T-cell (primary cell): ENCODE data around the gene CAMKK2. TPM values are rescaled to one million over a fixed set of nuclear protein-coding genes. Genes with fewer than 3 reads are reported as not detected.
A peak's percentile ranks its signal among the peaks of the same experiment; 100 is the strongest.
"Not testable (repeated sequence)": the region's sequence is repeated elsewhere in the genome, so short reads cannot be mapped to it uniquely, and the experiment has no call there.

ENCODE experiments used
- ATAC-seq, 4 experiments: fragments of 200-7000 bp in 3 of 4; fragments of 150-1000 bp in 1 of 4; cut with Tn5 transposase; replicated peaks in 1 of 4; 1 replicate in 3 of 4; 2 replicates in 1 of 4; pipeline ENCODE4 v1.10.0; 2021; ENCODE audit warnings: moderate library complexity in 3 of 4, mild to moderate bottlenecking in 2 of 4, moderate number of reproducible peaks in 1 of 4
- CTCF ChIA-PET, 2 donors: fragments of 300-600 bp; sonication (Branson Sonifier 250); formaldehyde crosslinking; loops; one replicate each; lab custom pipeline; 2022; ENCODE audit warnings: antibody characterized with exemption in 2 of 2; lab: Charles Lee
- POLR2A ChIA-PET, 2 donors: fragments of 300-600 bp; sonication (Branson Sonifier 250); formaldehyde crosslinking; loops; one replicate each; lab custom pipeline; 2022; ENCODE audit warnings: antibody characterized with exemption in 2 of 2; lab: Charles Lee
- DNase-seq, 35 experiments: peaks; one replicate each; pipeline versions ENCODE4 v3.0.0 to v3.0.0-alpha.2; 2013 to 2023
- H3K27ac ChIP-seq: one replicate; pipeline ENCODE4 v1.5.1; 2013; ENCODE audit warnings: low read length
- H3K27me3 ChIP-seq, 2 experiments: replicated peaks in 1 of 2; 1 replicate in 1 of 2; 2 replicates in 1 of 2; pipeline versions ENCODE4 v1.6.1 to v1.7.0; 2013; ENCODE audit warnings: low read length in 1 of 2, mixed read lengths in 1 of 2; ENCODE audit not compliant: control insufficient read depth in 2 of 2, insufficient read depth in 2 of 2; ENCODE audit errors: extremely low read depth in 1 of 2
- H3K36me3 ChIP-seq, 2 donors: 1 replicate in 1 of 2; 2 replicates in 1 of 2; pipeline versions ENCODE4 v1.6.1 to v1.7.0; 2013; ENCODE audit warnings: low read length in 1 of 2; ENCODE audit not compliant: control insufficient read depth in 2 of 2, insufficient read depth in 1 of 2; ENCODE audit errors: extremely low read depth in 1 of 2
- H3K4me1 ChIP-seq, 2 experiments: 1 replicate in 1 of 2; 2 replicates in 1 of 2; pipeline versions ENCODE4 v1.6.1 to v1.7.0; 2013; ENCODE audit warnings: low read length in 2 of 2, mixed read lengths in 1 of 2; ENCODE audit not compliant: insufficient read depth in 2 of 2, control insufficient read depth in 1 of 2; ENCODE audit errors: extremely low read depth in 1 of 2
- H3K4me3 ChIP-seq, 2 donors: 1 replicate in 1 of 2; 2 replicates in 1 of 2; pipeline versions ENCODE4 v1.5.1 to v1.7.0; 2013; ENCODE audit warnings: mild to moderate bottlenecking in 2 of 2, low read length in 1 of 2, moderate library complexity in 1 of 2; ENCODE audit not compliant: control insufficient read depth in 1 of 2; ENCODE audit errors: extremely low read depth in 1 of 2
- H3K9me3 ChIP-seq: 2 replicates; pipeline ENCODE4 v1.7.0; 2013
- H3K27ac Mint-ChIP-seq, 2 donors: one replicate each; pipeline ENCODE4 v1.8.0; 2020 to 2021; ENCODE audit warnings: mild to moderate bottlenecking in 2 of 2, mixed read lengths in 2 of 2
- H3K27me3 Mint-ChIP-seq, 2 donors: one replicate each; pipeline ENCODE4 v1.8.0; 2021 to 2022; ENCODE audit warnings: mixed read lengths in 2 of 2
- H3K36me3 Mint-ChIP-seq: one replicate; pipeline ENCODE4 v1.8.0; 2021; ENCODE audit warnings: mixed read lengths
- H3K4me1 Mint-ChIP-seq, 3 donors: one replicate each; pipeline ENCODE4 v1.8.0; 2020 to 2022; ENCODE audit warnings: mixed read lengths in 3 of 3, mild to moderate bottlenecking in 1 of 3
- H3K4me3 Mint-ChIP-seq, 3 donors: one replicate each; pipeline ENCODE4 v1.8.0; 2020 to 2022; ENCODE audit warnings: mild to moderate bottlenecking in 3 of 3, mixed read lengths in 3 of 3, moderate library complexity in 3 of 3
- H3K9me3 Mint-ChIP-seq, 3 donors: one replicate each; pipeline ENCODE4 v1.8.0; 2020 to 2022; ENCODE audit warnings: mixed read lengths in 3 of 3
- WGBS: methylation state at CpG from one replicate; pipeline ENCODE4 v1.1.5; 2013; ENCODE audit warnings: missing lambda C conversion rate; ENCODE audit not compliant: insufficient coverage; 5-methylcytosine and 5-hydroxymethylcytosine counted together
- total RNA-seq, 35 experiments: library from RNA in 6 of 35; stranded (reverse) in 6 of 35; fragments of 120-200 nt in 1 of 35; gene quantifications; one replicate each; pipeline versions ENCODE4 v1.2.1 to v1.2.4 and lab custom pipeline; 2013 to 2026

The CAMKK2 gene
- total RNA-seq, 5 donors from 2014 or later (not counting 1 experiment from before 2014, with no cell fraction given) = 13.6 to 25.5 (median 19.8) TPM

- Histone ChIP-seq H3K4me3 (peak within 1 kb of the TSS; percentile 62 to 83), H3K27ac (peak within 1 kb of the TSS; percentile 90), H3K36me3 (peaks cover 0 to 8% of the 10 kb centered on the region in 2 donors), H3K27me3 (no peaks in the 10 kb centered on the region), H3K9me3 (no peaks in the 10 kb centered on the region), H3K4me1 (peaks cover 3 to 32% of the 10 kb centered on the region in 2 experiments)
- WGBS = under 1% methylated on average over 84 of the region's 97 CpGs
- H3K36me3 Mint-ChIP-seq = peaks cover 2% of the 10 kb centered on the region
- ChIA-PET CTCF (interaction anchor here in 1 of 2 donors (0.6 kb wide), 1 partner anchor 246 kb away, joined by 5 read pairs; no protein-coding TSS in a partner anchor), POLR2A (no interaction called here)
- peaks cover 29 to 38% (median 37%) of the 10 kb centered on the region in 3 donors for H3K4me1 Mint-ChIP-seq
- peak within 1 kb of the TSS; percentile 83 to 91 (median 89) for H3K4me3 Mint-ChIP-seq
- H3K27ac Mint-ChIP-seq = peak within 1 kb of the TSS; percentile 93 to 94
- ATAC-seq (peak; percentile 86 to 87 (median 86)), DNase-seq (peak; percentile 75 to 94 (median 87))
- no peaks in the 10 kb centered on the region for H3K27me3 Mint-ChIP-seq
- H3K9me3 Mint-ChIP-seq = no peaks in the 10 kb centered on the region
Measured at GRCh38 chr12:121209624-121210572, 86.6 kb downstream of the CAMKK2 start, which contains the start of gene P2RX4. Gene P2RX4, plus strand, starts transcription at chr12:121210129. Its CDS starts 36 bp downstream, at chr12:121210165.

GRCh38 chr12:121209221-121209620 lies 87.3 kb downstream of the CAMKK2 start:
- ATAC-seq = no peak
- peak overlapping the region; percentile 81 for H3K27ac ChIP-seq
- WGBS = 100% methylated on average over 8 of the region's 15 CpGs

GRCh38 chr12:121208571-121208970 lies 87.9 kb downstream of the CAMKK2 start:
- ATAC-seq, H3K4me3 ChIP-seq, H3K36me3 Mint-ChIP-seq, H3K27ac ChIP-seq, POLR2A ChIA-PET, H3K9me3 ChIP-seq, H3K27me3 Mint-ChIP-seq, DNase-seq, H3K9me3 Mint-ChIP-seq, H3K27me3 ChIP-seq, H3K36me3 ChIP-seq: not testable (repeated sequence)
- WGBS = 100% methylated on average over 6 of the region's 10 CpGs
- peak overlapping the region; percentile 73 to 89 (median 74) for H3K4me3 Mint-ChIP-seq
- CTCF ChIA-PET = interaction anchor here in 1 of 2 donors (1.0 kb wide), 1 partner anchor 28 kb away, joined by 3 read pairs; no protein-coding TSS in a partner anchor
- H3K27ac Mint-ChIP-seq = peak overlapping the region; percentile 57 to 84
- peaks cover 20 to 26% (median 25%) of the 10 kb centered on the region in 3 donors for H3K4me1 Mint-ChIP-seq
- H3K4me1 ChIP-seq = peaks cover 3 to 24% of the 10 kb centered on the region in 2 experiments

More at GRCh38 chr12:121209221-121209620, 87.3 kb downstream of the CAMKK2 start:
- CTCF ChIA-PET = no interaction called here
- H3K4me3 ChIP-seq = peak overlapping the region in 1 of 2 donors; percentile 83
- H3K36me3 ChIP-seq = peaks cover 0 to 7% of the 10 kb centered on the region in 2 donors
- Mint-ChIP-seq H3K4me3 (peak overlapping the region; percentile 73 to 89 (median 74)), H3K4me1 (peaks cover 22 to 31% (median 30%) of the 10 kb centered on the region in 3 donors), H3K27ac (peak overlapping the region; percentile 63 to 84), H3K27me3 (no peaks in the 10 kb centered on the region), H3K36me3 (peaks cover 2% of the 10 kb centered on the region), H3K9me3 (no peaks in the 10 kb centered on the region)
- POLR2A ChIA-PET = no interaction called here
- DNase-seq = no peak
- peaks cover 3 to 27% of the 10 kb centered on the region in 2 experiments for H3K4me1 ChIP-seq
- no peaks in the 10 kb centered on the region for H3K9me3 ChIP-seq
- H3K27me3 ChIP-seq = no peaks in the 10 kb centered on the region

- no peak overlapping the region for H3K4me3 Mint-ChIP-seq
- CTCF ChIA-PET = no interaction called here
- H3K36me3 Mint-ChIP-seq = no peaks in the 10 kb centered on the region
- H3K9me3 Mint-ChIP-seq = no peaks in the 10 kb centered on the region
- peaks cover 3 to 9% of the 10 kb centered on the region in 2 experiments for H3K4me1 ChIP-seq
- POLR2A ChIA-PET = no interaction called here
- no peak overlapping the region for H3K27ac Mint-ChIP-seq
- no peaks in the 10 kb centered on the region for H3K27me3 ChIP-seq
- H3K4me3 ChIP-seq = no peak overlapping the region
- no peaks in the 10 kb centered on the region for H3K36me3 ChIP-seq
- no peaks in the 10 kb centered on the region for H3K9me3 ChIP-seq
- H3K27ac ChIP-seq = no peak overlapping the region
- ATAC-seq (no peak), DNase-seq (no peak)
- WGBS = 80% methylated on average over 1 of the region's 7 CpGs
- H3K27me3 Mint-ChIP-seq = no peaks in the 10 kb centered on the region
- peaks cover under 1 to 6% (median 5%) of the 10 kb centered on the region in 3 donors for H3K4me1 Mint-ChIP-seq
Measured at GRCh38 chr12:121205491-121205890, 91.0 kb downstream of the CAMKK2 start.

- ChIA-PET POLR2A (no interaction called here), CTCF (interaction anchor here in 1 of 2 donors (0.6 kb wide), 1 partner anchor 221 kb away, joined by 4 read pairs; no protein-coding TSS in a partner anchor)
- Histone ChIP-seq H3K27me3 (no peaks in the 10 kb centered on the region), H3K4me1 (no peaks in the 10 kb centered on the region), H3K9me3 (no peaks in the 10 kb centered on the region), H3K27ac (no peak overlapping the region), H3K36me3 (no peaks in the 10 kb centered on the region), H3K4me3 (no peak overlapping the region)
- H3K27me3 Mint-ChIP-seq = no peaks in the 10 kb centered on the region
- DNase-seq = no peak
- H3K4me1 Mint-ChIP-seq = peaks cover 0 to 2% (median 0%) of the 10 kb centered on the region in 3 donors
- no peak overlapping the region for H3K4me3 Mint-ChIP-seq
- WGBS = 86% methylated on average over 11 of the region's 11 CpGs
- no peaks in the 10 kb centered on the region for H3K9me3 Mint-ChIP-seq
- H3K36me3 Mint-ChIP-seq = no peaks in the 10 kb centered on the region
- H3K27ac Mint-ChIP-seq = no peak overlapping the region
- ATAC-seq = no peak
Measured at GRCh38 chr12:121203482-121203881, 93.0 kb downstream of the CAMKK2 start.
